ENCODE data around the gene SEMA4D.

The SEMA4D gene

DNA sequence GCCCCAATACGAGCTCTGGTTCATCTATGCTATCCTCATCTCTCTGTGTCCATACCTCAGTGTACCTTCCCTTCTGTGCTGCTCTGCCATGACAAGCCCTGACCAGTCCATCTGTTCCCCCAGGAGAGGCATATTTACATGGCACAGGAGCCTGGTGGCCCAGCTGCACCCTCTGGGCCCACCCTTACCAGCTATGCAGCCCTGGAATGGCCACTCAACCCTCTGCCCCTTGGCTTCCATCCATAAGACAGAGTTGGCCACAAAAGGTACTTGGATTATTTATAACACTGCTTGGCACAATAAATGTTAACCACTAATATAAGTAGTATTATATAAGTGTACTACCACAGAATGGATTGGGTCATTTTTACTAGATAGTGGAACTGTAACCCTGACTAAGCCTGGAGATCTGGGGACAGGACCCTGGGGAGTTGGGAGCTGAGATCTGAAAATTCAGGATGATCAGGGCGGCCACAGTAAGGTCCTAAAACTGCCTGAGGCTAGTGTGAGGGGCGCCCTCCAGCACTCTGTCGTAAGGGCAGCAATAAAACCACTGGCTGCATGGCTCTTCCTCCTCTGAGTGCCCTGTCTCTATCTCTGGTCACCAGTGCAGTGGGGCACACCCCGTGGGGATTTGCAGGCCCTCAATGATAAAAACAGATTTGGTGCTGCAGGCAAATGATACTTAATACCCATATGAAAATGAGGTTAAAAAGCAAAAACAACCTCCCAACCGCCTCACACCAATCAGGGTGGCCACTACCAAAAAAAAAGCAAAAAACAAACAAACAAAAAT is 65.8 kb downstream of the SEMA4D start:
- no peak overlapping the region for H3K4me3 ChIP-seq (ENCODE audit: control insufficient read depth, low read depth, low read length)
- TF ChIP-seq, protein P1, sequence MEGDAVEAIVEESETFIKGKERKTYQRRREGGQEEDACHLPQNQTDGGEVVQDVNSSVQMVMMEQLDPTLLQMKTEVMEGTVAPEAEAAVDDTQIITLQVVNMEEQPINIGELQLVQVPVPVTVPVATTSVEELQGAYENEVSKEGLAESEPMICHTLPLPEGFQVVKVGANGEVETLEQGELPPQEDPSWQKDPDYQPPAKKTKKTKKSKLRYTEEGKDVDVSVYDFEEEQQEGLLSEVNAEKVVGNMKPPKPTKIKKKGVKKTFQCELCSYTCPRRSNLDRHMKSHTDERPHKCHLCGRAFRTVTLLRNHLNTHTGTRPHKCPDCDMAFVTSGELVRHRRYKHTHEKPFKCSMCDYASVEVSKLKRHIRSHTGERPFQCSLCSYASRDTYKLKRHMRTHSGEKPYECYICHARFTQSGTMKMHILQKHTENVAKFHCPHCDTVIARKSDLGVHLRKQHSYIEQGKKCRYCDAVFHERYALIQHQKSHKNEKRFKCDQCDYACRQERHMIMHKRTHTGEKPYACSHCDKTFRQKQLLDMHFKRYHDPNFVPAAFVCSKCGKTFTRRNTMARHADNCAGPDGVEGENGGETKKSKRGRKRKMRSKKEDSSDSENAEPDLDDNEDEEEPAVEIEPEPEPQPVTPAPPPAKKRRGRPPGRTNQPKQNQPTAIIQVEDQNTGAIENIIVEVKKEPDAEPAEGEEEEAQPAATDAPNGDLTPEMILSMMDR (conservative IDR thresholded peaks at IDR 0.05; ENCODE audit: control insufficient read depth, insufficient read depth, low read depth, low read length), result no peak
- no peak for DNase-seq (ENCODE audit: low read depth)

DNA sequence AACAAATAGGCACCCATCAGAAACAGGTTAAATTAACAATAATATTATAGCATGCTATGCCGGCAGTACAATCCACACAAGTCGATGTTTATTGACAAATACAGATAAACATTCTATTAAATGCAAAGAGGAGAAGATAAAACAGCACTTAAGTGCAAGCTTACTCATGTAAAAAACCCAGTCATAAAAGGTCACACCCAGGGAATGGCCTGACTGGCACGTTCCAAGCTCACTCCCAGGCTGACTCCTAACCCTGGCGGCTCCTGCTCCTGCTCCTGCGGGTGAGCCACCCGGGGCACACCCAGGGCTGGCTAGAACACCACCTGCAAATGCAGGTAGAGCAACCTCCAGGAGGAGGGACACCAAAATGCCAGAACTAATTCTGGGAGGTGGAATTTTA is 66.9 kb downstream of the SEMA4D start:
- H3K4me3 ChIP-seq (ENCODE audit: control insufficient read depth, low read depth, low read length), result no peak overlapping the region
- TF ChIP-seq, protein P1 (conservative IDR thresholded peaks at IDR 0.05; ENCODE audit: control insufficient read depth, insufficient read depth, low read depth, low read length), result no peak
- DNase-seq (ENCODE audit: low read depth), result no peak

DNA sequence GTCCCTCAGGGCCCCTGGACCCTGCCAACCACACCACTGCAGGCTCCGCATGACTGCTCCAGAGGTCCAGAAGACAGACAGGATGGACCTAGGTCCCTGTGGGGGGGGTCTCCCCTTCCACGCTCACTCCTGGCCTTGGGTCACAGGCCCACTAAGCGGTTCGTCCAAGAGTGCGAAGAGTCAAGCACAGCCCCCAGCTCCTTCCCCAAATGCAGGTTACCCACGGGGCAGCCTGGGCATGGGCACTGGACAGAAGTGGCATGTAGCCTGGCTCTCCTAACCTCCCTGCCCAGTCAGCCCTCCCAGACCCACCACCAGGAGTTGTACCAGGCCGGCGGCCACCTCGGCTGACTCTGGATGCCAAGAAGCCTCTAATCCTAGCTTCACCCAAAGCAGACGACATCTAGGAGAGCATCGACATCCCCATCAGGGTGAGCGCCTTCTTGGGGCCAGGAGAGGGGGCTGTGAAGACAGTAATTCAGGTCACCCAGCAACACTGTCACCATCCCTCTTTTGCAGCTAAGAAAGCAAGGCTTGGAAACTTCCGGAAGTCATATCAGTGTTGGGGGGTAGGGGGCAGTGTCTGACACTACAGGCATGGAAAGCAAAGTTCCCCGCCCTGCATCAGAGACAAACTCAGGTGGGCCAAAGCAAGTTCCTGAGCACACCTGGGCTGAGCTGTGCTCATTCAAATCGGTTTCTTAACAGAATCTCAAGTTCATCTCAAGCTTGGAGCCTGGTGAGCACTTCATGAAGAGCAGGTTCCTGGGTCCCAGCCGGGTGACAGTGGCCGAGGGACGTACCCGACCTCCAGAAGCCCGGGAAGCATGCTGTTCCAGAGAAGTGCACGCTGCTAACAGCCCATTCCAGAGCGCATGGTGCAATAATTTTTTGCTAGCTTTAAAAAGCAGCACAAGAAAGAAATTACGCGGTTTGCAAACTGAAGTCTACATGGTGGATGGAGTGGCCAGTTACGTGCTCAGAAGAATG is 68.7 kb downstream of the SEMA4D start:
- no peak overlapping the region for H3K4me3 ChIP-seq (ENCODE audit: control insufficient read depth, low read depth, low read length)
- no peak for DNase-seq (ENCODE audit: low read depth)
- TF ChIP-seq, protein P1 (conservative IDR thresholded peaks at IDR 0.05; ENCODE audit: control insufficient read depth, insufficient read depth, low read depth, low read length), result no peak

DNA sequence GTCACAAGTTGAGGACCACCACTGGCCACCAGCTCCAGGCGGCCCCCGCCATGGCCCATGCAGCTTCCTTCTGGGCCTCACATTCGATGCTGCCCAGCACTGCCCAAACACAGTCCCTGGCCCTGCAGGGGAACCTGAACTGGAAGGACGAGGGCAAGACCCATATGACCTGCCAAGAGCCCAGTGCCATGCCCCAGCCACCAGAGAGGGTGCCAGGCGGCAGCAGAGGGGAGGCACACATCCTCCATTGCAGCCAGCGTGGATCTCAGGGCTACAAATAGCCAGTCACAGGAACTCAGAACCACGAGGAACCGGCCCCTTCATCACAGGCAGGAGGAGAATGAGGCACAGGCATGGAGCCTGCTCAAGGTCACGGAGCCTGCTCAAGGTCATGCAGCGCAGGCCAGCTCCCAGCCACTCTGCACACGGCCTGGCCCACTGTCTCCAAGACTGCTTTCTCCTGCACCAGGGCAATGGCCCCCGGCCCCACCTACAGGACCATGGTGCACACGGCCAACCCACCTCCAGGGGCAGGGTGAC is 69.6 kb downstream of the SEMA4D start:
- H3K4me3 ChIP-seq (ENCODE audit: control insufficient read depth, low read depth, low read length), result no peak overlapping the region
- TF ChIP-seq, protein P1 (conservative IDR thresholded peaks at IDR 0.05; ENCODE audit: control insufficient read depth, insufficient read depth, low read depth, low read length), result no peak
- DNase-seq (ENCODE audit: low read depth), result no peak

DNA sequence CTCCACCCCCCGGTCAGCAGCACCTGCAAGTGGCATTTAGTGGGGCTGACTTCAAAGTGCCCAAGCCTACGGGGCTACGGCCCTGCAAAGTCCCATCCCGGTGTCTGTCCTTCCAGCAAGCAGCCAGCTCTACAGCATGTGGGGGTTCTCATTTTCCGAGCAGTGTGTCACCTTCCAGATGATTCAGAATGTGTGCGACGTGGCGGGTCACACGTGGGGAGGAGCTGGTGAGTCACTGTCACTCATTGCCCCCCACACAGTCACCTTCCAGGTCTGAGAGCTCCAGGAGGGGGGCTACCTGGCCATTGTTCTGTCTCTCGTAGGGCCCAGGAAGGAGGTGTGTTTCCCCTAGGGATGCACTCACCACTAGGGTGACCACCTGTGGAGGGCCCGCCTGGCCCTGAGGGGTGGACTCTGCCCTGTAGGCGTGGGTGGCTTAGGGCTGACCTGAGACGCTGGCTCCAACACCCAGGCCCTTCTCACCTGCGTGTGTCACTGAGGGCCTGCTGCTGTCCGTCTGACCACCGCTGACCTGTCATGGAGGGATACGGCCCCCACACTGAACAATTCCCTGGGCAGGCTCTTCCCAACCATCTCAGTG is 70.2 kb downstream of the SEMA4D start:
- TF ChIP-seq, protein P1 (conservative IDR thresholded peaks at IDR 0.05; ENCODE audit: control insufficient read depth, insufficient read depth, low read depth, low read length), result no peak
- peak; percentile 10 for DNase-seq (ENCODE audit: low read depth)
- H3K4me3 ChIP-seq (ENCODE audit: control insufficient read depth, low read depth, low read length), result no peak overlapping the region

DNA sequence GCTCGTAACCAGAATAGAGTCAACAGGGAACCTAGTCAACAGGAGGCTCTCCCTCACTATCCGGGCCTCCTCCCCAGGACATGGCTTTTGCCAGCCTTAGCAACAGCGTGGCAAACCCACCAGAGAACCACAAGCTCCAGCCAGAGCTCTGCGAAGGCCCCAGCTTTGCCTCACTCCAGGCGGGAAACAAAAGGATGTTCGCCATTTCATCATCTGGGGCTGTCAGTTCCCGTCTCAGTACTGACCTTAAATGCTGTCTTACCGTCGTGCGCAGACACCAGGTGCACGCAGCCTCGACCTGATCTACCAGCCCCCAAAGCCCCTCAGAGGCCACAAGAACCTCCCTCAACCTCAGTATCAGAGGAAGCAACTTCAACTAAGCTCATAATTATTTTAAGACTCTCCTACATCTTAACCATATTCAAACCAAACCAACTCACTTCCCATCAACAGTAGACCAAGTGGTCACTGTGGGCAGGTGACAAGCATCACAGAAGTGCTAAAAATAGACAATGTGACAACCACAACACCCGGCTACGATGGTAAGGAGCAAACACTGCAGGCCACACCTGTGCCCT is 71.4 kb downstream of the SEMA4D start:
- no peak for DNase-seq (ENCODE audit: low read depth)
- TF ChIP-seq, protein P1 (conservative IDR thresholded peaks at IDR 0.05; ENCODE audit: control insufficient read depth, insufficient read depth, low read depth, low read length), result no peak
- H3K4me3 ChIP-seq (ENCODE audit: control insufficient read depth, low read depth, low read length), result no peak overlapping the region

Data from fibroblast of mammary gland (primary cell).